ENCODE results near the gene FZD4.

The FZD4 gene

GRCh38 chr11:86914865-86915519 is 40.2 kb downstream of the FZD4 start:
- DNase-seq (ENCODE audit: low read depth in 2 of 2, low spot score in 1 of 2): no peak

GRCh38 chr11:86912238-86912637 is 43.0 kb downstream of the FZD4 start:
- DNase-seq (ENCODE audit: low read depth in 2 of 2, low spot score in 1 of 2): no peak

DNA sequence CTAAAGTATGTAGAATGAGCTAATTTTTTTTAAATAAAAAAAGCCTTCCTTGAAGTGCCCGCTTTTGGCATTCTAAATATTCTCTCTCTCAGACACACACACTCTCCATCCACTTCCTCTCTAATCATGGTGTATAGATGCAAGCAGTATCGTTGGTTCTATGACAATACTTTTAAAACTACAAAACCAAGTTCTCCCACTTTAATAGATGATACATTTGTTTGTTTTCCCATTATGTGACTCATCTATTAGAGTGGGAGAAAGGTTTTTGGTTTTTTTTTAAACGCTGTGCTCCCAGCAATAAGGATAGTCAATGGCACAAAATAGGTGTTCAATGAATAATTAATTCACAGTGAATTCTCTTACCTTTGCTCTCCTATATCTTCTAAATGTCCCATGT is 44.6 kb downstream of the FZD4 start:
- DNase-seq (ENCODE audit: low read depth in 2 of 2, low spot score in 1 of 2): no peak

GRCh38 chr11:86906198-86906597 is 49.0 kb downstream of the FZD4 start:
- no peak for DNase-seq (ENCODE audit: low read depth in 2 of 2, low spot score in 1 of 2)

- no peak for DNase-seq (ENCODE audit: low read depth in 2 of 2, low spot score in 1 of 2)
These were observed 49.9 kb downstream of the FZD4 start for GRCh38 chr11:86905252-86905651.

GRCh38 chr11:86904001-86904400 is 51.2 kb downstream of the FZD4 start:
- DNase-seq (ENCODE audit: low read depth in 2 of 2, low spot score in 1 of 2): no peak

GRCh38 chr11:86902345-86902744 is 52.9 kb downstream of the FZD4 start:
- DNase-seq (ENCODE audit: low read depth in 2 of 2, low spot score in 1 of 2): no peak

DNA sequence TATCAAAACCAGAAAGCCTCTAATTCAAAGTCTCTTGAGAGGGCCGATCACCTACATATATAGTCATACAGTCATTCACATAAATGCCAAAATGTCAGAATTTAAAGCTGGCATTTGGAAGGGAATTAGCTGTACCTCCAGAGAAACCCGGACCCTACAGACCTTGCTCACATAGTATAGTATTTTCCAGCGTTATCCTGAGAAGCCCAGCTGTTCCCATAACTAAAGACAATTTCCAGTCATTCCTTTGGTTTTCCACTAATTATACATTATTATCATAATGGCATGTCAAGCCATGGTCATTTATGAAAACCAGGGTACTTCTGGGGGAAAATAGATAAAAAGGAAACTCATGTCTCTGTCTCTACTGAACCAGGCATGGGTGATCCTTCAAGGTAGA is 53.6 kb downstream of the FZD4 start:
- no peak for DNase-seq (ENCODE audit: low read depth in 2 of 2, low spot score in 1 of 2)

DNA sequence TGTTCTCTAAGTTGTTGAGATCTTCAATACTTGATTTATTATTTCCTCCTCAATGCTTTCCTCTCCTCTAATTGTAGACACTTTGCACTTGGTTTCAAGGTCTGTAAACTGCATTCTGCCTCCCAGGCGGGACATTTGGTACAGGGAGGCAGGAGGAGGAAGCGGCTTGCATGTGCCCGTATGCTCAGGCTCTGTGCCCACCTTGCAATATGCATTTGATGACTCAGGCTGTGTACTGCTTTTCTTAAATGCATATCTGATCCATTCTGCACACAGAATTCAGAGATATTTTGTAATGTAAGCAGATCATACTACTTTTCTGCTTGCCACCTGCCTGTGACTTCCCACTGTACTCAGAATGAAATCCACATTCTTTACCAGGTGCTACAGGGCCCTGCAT is 55.0 kb downstream of the FZD4 start:
- DNase-seq (ENCODE audit: low read depth in 2 of 2, low spot score in 1 of 2): no peak

DNA sequence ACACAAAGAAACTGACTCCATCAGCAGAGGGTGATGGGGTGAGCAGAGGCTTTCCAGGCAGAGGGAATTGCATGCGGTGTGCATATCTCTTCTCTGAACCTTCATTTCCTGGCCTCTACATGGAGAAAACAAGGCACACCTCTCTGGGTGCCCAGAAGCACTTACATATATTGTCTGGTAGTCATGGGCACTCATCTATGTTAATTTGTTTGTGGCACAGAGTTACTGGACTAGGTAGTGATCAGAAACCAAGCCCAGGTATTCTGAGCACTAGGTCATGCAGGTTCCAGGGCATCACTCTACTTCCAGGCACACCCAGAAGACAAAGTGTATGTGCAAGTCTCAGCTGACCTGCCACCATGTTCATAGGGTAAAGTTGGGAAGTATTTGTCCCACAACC is 56.5 kb downstream of the FZD4 start:
- no peak for DNase-seq (ENCODE audit: low read depth in 2 of 2, low spot score in 1 of 2)

GRCh38 chr11:86896441-86896841 is 58.8 kb downstream of the FZD4 start:
- DNase-seq (ENCODE audit: low read depth in 2 of 2, low spot score in 1 of 2): no peak
